Vagina (tissue), 2 donors: Measurements from ENCODE around the gene SLC10A3.

ENCODE experiments used
- CTCF ChIP-seq, 3 experiments: fragments of 450-650 bp in 2 of 3; fragments of 200-600 bp in 1 of 3; sonication (generic) in 1 of 3; IDR thresholded peaks; one replicate each; pipeline ENCODE4 v1.5.1; 2017 to 2019; ENCODE audit warnings: antibody characterized with exemption in 3 of 3, mild to moderate bottlenecking in 2 of 3, moderate library complexity in 2 of 3
- POLR2A ChIP-seq, 2 donors: fragments of 450-650 bp; IDR thresholded peaks; one replicate each; pipeline ENCODE4 v1.6.1; 2017; ENCODE audit warnings: antibody characterized with exemption in 2 of 2, mild to moderate bottlenecking in 2 of 2, moderate library complexity in 2 of 2

GRCh38 chrX:154516656-154517100 is 26.2 kb upstream of the SLC10A3 start:
- TF ChIP-seq CTCF (IDR thresholded peaks at IDR 0.05) (no peak), POLR2A (IDR thresholded peaks at IDR 0.05) (no peak)
